Natural killer cell (primary cell): ENCODE data around the gene PPP1R16B. TPM values are rescaled to one million over a fixed set of nuclear protein-coding genes. Genes with fewer than 3 reads are reported as not detected.

Experiments used
- ATAC-seq, 3 donors: fragments of 150-1000 bp in 2 of 3; fragments of 200-7000 bp in 1 of 3; cut with Tn5 transposase; 1 replicate in 1 of 3; 2 replicates in 2 of 3; pipeline ENCODE4 v1.10.0; 2021; ENCODE audit warnings: mild to moderate bottlenecking in 2 of 3, moderate library complexity in 2 of 3
- DNase-seq, 2 donors: peaks; one replicate each; pipeline versions ENCODE4 v3.0.0 to v3.0.0-alpha.2; 2013 to 2021; ENCODE audit warnings: mixed read lengths in 1 of 2
- H3K27ac ChIP-seq: one replicate; pipeline ENCODE4 v1.5.1; 2013; ENCODE audit warnings: mild to moderate bottlenecking, low read length
- H3K27me3 ChIP-seq: one replicate; pipeline ENCODE4 v1.6.1; 2013; ENCODE audit warnings: low read length; ENCODE audit not compliant: control insufficient read depth, insufficient read depth
- H3K36me3 ChIP-seq: one replicate; pipeline ENCODE4 v1.6.1; 2013; ENCODE audit warnings: low read length; ENCODE audit not compliant: control insufficient read depth, insufficient read depth
- H3K4me1 ChIP-seq: one replicate; pipeline ENCODE4 v1.6.1; 2013; ENCODE audit warnings: low read length; ENCODE audit not compliant: control insufficient read depth, insufficient read depth
- H3K4me3 ChIP-seq: one replicate; pipeline ENCODE4 v1.5.1; 2013; ENCODE audit warnings: low read length
- H3K9me3 ChIP-seq: one replicate; pipeline ENCODE4 v1.6.1; 2013; ENCODE audit warnings: low read length; ENCODE audit not compliant: control insufficient read depth, insufficient read depth
- H3K27ac Mint-ChIP-seq, 2 donors: one replicate each; pipeline ENCODE4 v1.8.0; 2022; ENCODE audit warnings: mild to moderate bottlenecking in 2 of 2, mixed read lengths in 2 of 2, moderate library complexity in 1 of 2
- H3K27me3 Mint-ChIP-seq, 2 donors: one replicate each; pipeline ENCODE4 v1.8.0; 2022; ENCODE audit warnings: low read depth in 2 of 2, mixed read lengths in 2 of 2
- H3K36me3 Mint-ChIP-seq: one replicate; pipeline ENCODE4 v1.8.0; 2022; ENCODE audit warnings: mixed read lengths
- H3K4me1 Mint-ChIP-seq, 2 donors: one replicate each; pipeline ENCODE4 v1.8.0; 2022; ENCODE audit warnings: mixed read lengths in 2 of 2
- H3K4me3 Mint-ChIP-seq: one replicate; pipeline ENCODE4 v1.8.0; 2022; ENCODE audit warnings: mild to moderate bottlenecking, moderate library complexity, mixed read lengths
- H3K9me3 Mint-ChIP-seq, 2 donors: one replicate each; pipeline ENCODE4 v1.8.0; 2022; ENCODE audit warnings: mixed read lengths in 2 of 2
- CTCF ChIP-seq: fragments of 200-600 bp; IDR thresholded peaks from one replicate; pipeline ENCODE4 v1.8.0; 2022; ENCODE audit warnings: antibody characterized with exemption
- WGBS: methylation state at CpG from one replicate; pipeline ENCODE4 v1.1.7; 2013; ENCODE audit warnings: missing lambda C conversion rate; ENCODE audit not compliant: insufficient coverage; 5-methylcytosine and 5-hydroxymethylcytosine counted together
- intact Hi-C: fragments of 100-400 bp; cut with micrococcal nuclease; formaldehyde crosslinking; loops from one replicate; pipeline ENCODE4 v1.14.2; 2022
- total RNA-seq, 4 donors: library from RNA; stranded (reverse); fragments of 120-200 nt in 1 of 4; gene quantifications; one replicate each; pipeline versions ENCODE4 v1.2.3 to v1.2.4, GENCODE V29; 2013 to 2022

The PPP1R16B gene
- total RNA-seq, 3 donors from 2014 or later (not counting 1 experiment from before 2014, with no cell fraction given) = 52.0 to 62.3 (median 53.7) TPM

GRCh38 chr20:38969708-38970107 lies 164.2 kb downstream of the PPP1R16B start:
- peaks cover 22% of the 10 kb centered on the region for H3K36me3 ChIP-seq
- no peak overlapping the region for H3K27ac Mint-ChIP-seq
- H3K9me3 ChIP-seq = no peaks in the 10 kb centered on the region
- no peak for TF ChIP-seq CTCF
- intact Hi-C loops = no loop called here
- no peak overlapping the region for H3K4me3 ChIP-seq
- H3K27me3 Mint-ChIP-seq = no peaks in the 10 kb centered on the region
- H3K9me3 Mint-ChIP-seq = no peaks in the 10 kb centered on the region
- H3K4me1 ChIP-seq = no peaks in the 10 kb centered on the region
- no peak for DNase-seq
- peaks cover 6 to 9% of the 10 kb centered on the region in 2 donors for H3K4me1 Mint-ChIP-seq
- ATAC-seq = no peak
- H3K4me3 Mint-ChIP-seq = no peak overlapping the region
- WGBS = 93% methylated on average over 4 of the region's 4 CpGs
- peaks cover 15% of the 10 kb centered on the region for H3K36me3 Mint-ChIP-seq
- no peak overlapping the region for H3K27ac ChIP-seq
- no peaks in the 10 kb centered on the region for H3K27me3 ChIP-seq

GRCh38 chr20:38970302-38970701 lies 164.8 kb downstream of the PPP1R16B start:
- peaks cover 6 to 9% of the 10 kb centered on the region in 2 donors for H3K4me1 Mint-ChIP-seq
- Histone ChIP-seq H3K9me3 (no peaks in the 10 kb centered on the region), H3K27ac (no peak overlapping the region), H3K4me1 (no peaks in the 10 kb centered on the region), H3K4me3 (no peak overlapping the region), H3K36me3 (peaks cover 24% of the 10 kb centered on the region), H3K27me3 (no peaks in the 10 kb centered on the region)
- WGBS = 91% methylated on average over 1 of the region's 1 CpG
- H3K36me3 Mint-ChIP-seq = peaks cover 15% of the 10 kb centered on the region
- H3K9me3 Mint-ChIP-seq = no peaks in the 10 kb centered on the region
- DNase-seq (no peak), ATAC-seq (no peak)
- intact Hi-C loops = no loop called here
- H3K27ac Mint-ChIP-seq = no peak overlapping the region
- no peak for TF ChIP-seq CTCF
- no peak overlapping the region for H3K4me3 Mint-ChIP-seq
- H3K27me3 Mint-ChIP-seq = no peaks in the 10 kb centered on the region

Other genes with a start within 250 kb of the PPP1R16B start
- gene ADIG, start 224.5 kb upstream of the PPP1R16B start, total RNA-seq = not detected
- not detected for gene ARHGAP40, start 203.9 kb upstream of the PPP1R16B start, total RNA-seq
- gene SLC32A1, start 81.2 kb upstream of the PPP1R16B start, total RNA-seq = not detected
- gene ACTR5, start 57.2 kb upstream of the PPP1R16B start, total RNA-seq = 10 to 100 TPM; 14.4 to 17.7 (median 17.6) TPM
- gene FAM83D, start 120.7 kb downstream of the PPP1R16B start, total RNA-seq = 1 to 10 TPM; 1.1 to 2.7 (median 2.1) TPM
- 10 to 100 TPM in 2 of 3 donors, 1 to 10 TPM in 1; 8.8 to 11.4 (median 10.2) TPM for gene DHX35, start 156.6 kb downstream of the PPP1R16B start, total RNA-seq